ENCODE results near the gene STXBP4.
A peak's percentile ranks its signal among the peaks of the same experiment; 100 is the strongest.
"Not testable (repeated sequence)": the region's sequence is repeated elsewhere in the genome, so short reads cannot be mapped to it uniquely, and the experiment has no call there.

STXBP4 gene

GRCh38 chr17:55059724-55060123, 91.2 kb downstream of the STXBP4 start:
- DNase-seq = no peak

DNA sequence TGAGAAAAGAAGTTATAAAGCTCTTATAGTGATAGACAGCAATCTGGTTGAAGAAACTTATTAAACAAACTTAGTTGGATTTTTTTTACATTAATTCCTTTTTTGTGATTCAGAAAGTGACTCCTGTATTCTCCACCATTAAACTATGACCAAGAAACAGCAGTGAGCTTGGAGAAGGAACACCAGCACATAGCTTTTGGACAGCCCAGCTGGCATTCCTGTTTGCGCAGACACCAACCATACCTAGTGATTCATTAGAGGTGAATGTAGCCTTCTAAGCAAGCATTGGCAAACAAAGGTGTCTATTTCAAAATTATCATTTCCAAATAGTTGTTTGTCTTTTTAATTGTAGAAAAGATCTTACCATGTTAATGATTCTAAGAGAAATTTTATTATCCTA, 94.4 kb downstream of the STXBP4 start:
- peak; percentile 28 for DNase-seq

DNA sequence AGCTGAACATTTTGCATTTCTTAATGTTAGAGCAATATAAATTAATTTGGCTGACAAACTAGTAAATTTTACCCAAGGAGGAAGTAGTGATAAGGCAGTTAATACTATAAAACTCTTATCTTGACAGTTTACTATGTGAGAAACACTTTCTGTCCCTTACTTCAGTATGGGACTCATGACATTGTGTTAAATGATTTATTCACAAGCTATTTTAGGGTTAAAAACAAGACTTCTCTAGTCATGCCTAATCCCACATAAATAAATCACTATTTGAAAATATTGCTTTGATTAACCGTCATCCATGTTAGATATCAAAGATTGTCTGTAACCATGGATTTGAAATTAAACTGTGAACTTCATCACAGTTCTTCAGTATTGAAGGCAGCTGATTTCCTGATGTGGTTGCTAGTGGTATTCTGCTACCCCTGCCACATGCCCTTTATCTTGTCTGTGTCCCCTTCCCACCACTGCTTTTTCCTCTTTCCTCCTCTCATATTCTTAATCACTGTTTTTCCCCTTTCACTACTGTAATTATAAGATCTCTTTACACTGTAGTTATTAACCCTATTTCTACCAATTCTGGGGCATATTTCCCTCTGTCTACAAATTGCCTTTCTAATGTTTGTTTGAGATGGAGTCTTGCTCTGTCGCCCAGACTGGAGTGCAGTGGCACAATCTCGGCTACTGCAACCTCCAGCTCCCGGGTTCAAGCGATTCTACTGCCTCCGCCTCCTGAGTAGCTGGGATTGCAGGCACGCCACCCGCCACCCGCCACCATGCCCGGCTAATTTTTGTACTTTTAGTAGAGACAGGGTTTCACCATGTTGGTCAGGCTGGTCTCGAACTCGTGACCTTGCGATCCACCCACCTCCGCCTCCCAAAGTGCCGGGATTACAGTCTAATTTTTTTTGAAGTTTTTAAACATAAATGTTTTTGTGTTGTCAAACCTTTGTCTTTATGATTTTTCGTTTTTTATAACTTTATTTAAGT, 95.6 kb downstream of the STXBP4 start:
- DNase-seq = no peak

- DNase-seq = peak; percentile 28
Measured at GRCh38 chr17:55067697-55068439, 99.3 kb downstream of the STXBP4 start.

DNA sequence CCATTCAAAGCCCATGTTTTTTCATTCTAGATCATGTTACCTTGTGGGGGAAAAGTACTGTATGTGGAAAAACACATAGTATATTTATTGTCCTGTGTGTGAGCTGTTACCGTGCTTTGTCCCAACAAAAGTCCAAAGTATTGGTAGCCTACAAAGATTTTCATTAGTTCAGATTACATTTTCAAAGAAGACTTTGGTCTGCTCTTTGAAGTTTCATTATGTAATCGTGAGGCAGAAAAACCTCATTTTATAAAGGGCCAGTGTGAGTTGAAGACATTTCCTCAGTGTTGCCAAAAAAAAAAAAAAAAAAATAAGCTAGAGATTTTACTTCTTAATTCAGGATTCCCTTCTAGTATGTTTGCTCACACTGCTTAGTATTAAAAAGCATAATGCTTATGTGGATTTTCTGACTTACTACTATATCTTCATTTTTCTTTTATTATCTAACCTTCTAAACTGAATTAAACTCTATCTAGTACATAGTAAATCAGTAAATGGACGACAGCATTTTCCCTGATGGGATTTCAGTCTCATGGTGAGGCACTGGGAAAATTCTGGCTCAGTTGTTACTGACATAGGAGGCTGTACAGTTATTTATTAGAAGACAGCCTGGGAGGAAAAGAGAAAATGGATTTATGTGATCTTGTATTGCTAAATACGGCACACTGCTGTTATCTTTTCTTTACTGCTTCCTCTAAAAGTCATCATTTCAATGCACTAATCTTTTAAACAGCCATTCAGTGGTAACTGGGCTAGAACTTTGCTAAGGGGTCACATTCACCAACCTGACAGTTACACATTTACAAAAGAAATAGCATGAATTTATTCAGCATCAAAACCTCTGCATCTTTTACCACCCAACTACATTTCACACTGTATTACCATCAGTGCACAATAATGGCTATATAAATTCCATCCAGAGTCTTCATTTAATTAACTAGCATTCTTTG, 100.6 kb downstream of the STXBP4 start:
- no peak for DNase-seq

- DNase-seq = no peak
Measured at GRCh38 chr17:55069983-55070529, 101.5 kb downstream of the STXBP4 start.

GRCh38 chr17:55072898-55073297, 104.3 kb downstream of the STXBP4 start:
- no peak for DNase-seq

GRCh38 chr17:55073467-55073866, 104.9 kb downstream of the STXBP4 start:
- not testable (repeated sequence) for DNase-seq

GRCh38 chr17:55081559-55081958, 113.0 kb downstream of the STXBP4 start:
- DNase-seq = no peak

DNA sequence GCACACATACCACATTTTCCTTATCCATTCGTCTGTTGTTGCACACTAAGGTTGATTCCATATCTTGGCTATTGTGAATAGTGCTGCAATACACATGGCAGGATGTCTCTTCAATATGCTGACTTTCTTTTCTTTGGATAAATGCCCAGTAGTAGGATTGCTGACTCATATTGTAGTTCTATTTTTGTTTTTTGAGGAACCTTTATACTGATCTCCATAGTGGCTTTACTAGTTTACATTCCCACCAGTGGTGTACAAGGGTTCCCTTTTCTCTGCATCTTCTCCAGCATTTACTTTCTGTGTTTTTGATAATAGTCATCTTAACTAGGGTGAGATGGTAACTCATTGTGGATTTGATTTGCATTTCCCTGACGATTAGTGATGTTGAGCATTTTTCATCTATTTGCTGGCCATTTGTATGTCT, 118.1 kb downstream of the STXBP4 start:
- peak; percentile 78 for DNase-seq

DNA sequence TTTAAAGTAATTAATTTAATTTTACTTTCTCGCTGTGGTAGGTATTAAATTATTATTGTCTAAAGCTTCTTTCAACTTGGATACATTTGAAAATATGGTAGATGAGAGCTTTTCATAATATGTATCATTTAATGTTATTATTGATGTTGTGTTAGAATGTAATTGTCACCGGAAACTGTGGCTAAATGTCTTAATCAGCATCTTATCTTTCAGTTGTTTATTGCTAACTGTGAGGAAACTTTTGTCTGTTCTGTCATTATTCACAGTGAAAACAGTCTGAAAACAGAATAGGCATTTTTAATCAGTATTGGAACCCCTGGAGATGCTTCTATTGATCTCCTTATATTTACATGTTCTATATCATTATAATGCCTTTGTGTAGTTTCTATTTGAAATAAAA, 120.7 kb downstream of the STXBP4 start:
- no peak for DNase-seq

GRCh38 chr17:55090079-55090492, 121.5 kb downstream of the STXBP4 start:
- DNase-seq = no peak

DNA sequence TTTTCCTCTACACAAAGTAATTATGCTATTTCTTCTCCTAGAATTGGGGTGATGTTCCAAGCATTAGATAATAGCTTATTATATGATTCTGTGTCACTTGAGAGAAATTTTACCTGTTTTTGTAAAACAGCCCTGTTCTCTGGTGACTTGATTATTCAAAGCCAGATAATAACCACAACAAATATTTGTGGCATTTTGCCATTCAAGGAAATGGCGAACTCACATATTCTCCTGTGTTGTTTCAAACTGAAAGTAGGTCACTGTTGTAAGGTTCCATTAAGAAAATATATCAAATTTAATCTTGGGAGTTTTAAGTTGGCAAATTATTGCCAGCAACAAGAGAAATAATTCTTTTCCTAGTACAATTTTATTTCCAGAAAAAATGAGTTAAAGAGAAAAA, 124.8 kb downstream of the STXBP4 start:
- no peak for DNase-seq

DNA sequence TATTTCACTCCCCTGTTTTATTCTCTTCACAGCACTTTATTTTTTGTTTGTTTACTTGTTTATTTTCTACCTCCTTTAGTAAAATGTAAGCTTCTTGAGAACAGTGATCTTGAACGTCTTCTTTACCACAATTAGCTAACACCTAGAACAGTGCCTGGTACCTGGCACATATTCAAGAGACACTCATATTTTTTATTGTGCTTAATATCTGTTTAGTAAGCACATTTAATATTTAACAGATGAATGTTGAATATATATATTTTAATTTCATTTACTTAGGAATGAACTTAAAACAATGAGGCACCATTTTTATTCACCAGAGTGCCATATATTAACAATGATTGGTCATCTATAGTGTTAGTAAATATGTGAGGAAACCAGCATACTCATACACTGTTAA, 130.2 kb downstream of the STXBP4 start:
- no peak for DNase-seq

DNA sequence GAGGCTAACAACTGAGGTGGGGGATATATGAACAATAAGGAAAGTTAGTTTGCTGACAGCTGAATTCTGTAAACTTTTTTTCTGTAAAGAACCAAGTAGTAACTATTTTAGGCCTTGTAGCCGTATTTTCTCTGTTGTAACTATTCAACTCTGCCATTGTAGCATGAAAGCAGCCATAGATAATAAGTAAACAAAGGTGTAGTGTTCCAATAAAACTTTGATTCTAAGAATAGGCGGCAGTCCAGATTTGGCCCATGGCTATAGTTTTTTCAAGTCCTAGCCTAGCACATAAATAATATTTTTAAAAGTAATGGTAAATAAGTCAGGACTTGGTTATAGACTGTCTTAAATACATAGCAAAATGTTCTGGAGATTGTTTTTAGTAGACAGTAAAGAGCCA, 142.0 kb downstream of the STXBP4 start:
- no peak for DNase-seq

GRCh38 chr17:55114283-55114682, 145.7 kb downstream of the STXBP4 start:
- no peak for DNase-seq

- DNase-seq = no peak
Measured at GRCh38 chr17:55116440-55116914, 147.9 kb downstream of the STXBP4 start.

DNA sequence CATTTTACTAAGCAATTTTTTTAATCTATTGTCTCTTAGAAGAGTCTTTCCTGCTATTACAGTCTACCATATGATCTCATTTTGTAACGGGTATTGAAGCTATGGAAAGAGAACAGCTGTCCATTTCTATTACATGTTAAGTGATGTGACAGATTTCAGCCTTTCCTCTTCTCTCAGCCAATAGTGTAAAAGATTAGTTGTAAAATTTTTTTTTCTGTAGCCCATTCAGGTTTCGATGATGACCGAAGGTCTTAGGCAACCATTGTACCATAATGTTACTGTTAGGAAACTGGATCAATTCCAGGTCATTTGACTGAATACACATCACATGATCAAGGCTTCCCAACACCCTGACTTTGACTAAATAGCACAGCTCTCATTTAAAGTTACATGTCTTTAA, 148.6 kb downstream of the STXBP4 start:
- no peak for DNase-seq

- no peak for DNase-seq
Measured at GRCh38 chr17:55120651-55121050, 152.1 kb downstream of the STXBP4 start.

DNA sequence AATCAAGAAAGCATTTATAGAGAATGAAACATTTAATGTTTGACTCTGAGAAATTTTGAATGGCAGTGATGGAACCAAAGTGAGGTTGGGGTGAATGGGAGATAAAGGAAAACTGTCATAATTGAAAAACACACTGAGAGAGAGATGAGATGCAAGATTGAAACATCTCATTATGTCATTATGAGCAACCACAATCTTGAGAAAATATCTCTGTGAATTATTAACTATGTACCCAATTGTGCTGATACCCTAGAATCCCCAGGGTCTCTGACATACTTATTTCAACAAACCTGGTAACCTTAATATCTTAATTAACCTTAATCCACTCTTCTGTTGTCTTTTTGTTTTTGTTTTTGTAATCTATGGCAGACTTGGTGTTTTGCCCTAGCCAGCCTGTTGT, 152.7 kb downstream of the STXBP4 start:
- DNase-seq = no peak

DNA sequence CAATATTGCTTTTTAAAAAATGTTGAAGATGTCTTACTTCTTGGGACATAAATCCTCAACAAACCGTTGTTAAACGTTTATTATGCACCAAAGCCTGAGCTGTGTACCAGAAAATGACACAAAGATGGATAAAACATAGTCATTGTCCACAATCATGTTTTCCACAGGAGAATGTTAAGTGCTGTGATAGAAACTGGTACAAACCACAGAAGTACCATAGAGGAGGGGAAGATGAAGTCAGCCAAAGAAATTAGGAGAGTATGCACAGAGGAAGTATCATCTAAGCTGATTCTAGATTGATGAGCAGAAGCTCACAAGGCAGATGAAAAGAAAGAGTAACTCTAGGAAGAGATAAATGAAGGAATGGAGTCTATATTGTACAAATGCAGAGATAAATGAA, 153.5 kb downstream of the STXBP4 start:
- no peak for DNase-seq

DNA sequence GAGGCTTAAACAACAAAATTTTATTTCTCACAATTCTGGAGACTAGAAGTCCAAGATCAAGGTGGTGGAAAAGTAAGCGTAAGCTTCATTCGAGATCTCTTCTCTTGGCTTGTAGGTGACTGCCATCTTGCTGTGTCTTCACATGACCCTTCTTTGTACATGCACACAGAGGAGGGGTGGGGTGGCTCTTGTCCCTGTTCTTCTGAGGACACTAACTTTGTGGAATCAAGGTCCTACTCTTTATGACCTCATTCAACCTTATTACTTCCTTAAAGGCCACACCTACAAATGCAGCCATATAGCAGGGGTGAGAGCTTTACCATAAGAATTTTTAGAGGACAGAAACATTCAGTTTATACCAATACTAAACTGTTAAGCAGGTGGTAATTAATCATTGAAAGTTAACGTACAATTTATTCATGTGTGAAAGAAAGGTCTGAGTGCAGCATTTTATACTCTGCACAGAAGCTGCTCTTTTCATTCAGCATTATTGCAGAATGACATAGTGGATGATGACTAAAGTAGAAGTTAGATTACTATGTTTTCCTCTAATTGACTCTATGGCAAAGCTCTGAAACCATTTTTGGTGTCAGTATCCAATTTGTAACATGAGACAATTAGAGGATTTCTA, 156.3 kb downstream of the STXBP4 start:
- DNase-seq = no peak

Data from EL (cell line).